Fibroblast of peridontal ligament (primary cell): Measurements from ENCODE around the gene RPL36.
"Not testable (repeated sequence)": the region's sequence is repeated elsewhere in the genome, so short reads cannot be mapped to it uniquely, and the experiment has no call there.

Experiments
- DNase-seq: peaks from one replicate; pipeline ENCODE4 v3.0.0-alpha.2; 2010; ENCODE audit errors: extremely low read depth

RPL36 gene

GRCh38 chr19:5706876-5707573 is 16.9 kb downstream of the RPL36 start:
- DNase-seq: no peak

GRCh38 chr19:5707576-5708575 is 17.8 kb downstream of the RPL36 start:
- DNase-seq: no peak

GRCh38 chr19:5711025-5711424 is 20.9 kb downstream of the RPL36 start:
- no peak for DNase-seq

GRCh38 chr19:5711713-5712161 is 21.6 kb downstream of the RPL36 start:
- DNase-seq: no peak

- no peak for DNase-seq
Observed at GRCh38 chr19:5713228-5713627, 23.1 kb downstream of the RPL36 start.

- no peak for DNase-seq
Observed at GRCh38 chr19:5714816-5715215, 24.7 kb downstream of the RPL36 start.

- no peak for DNase-seq
Observed at GRCh38 chr19:5717215-5717935, 27.3 kb downstream of the RPL36 start.

- DNase-seq: peak; percentile 41
Observed at GRCh38 chr19:5718037-5718578, 28.0 kb downstream of the RPL36 start.

- DNase-seq: peak; percentile 93
Observed at GRCh38 chr19:5718579-5719273, 28.6 kb downstream of the RPL36 start.

GRCh38 chr19:5719274-5719960 is 29.3 kb downstream of the RPL36 start:
- DNase-seq: peak; percentile 30

- peak; percentile 98 for DNase-seq
Observed at GRCh38 chr19:5719961-5720790, 30.1 kb downstream of the RPL36 start, which contains the start of the genes CATSPERD and LONP1. TSS of gene CATSPERD (plus strand) at chr19:5720637. CDS start at chr19:5720738, 101 bp downstream. TSS of gene LONP1 (minus strand) at chr19:5720146. CDS start at chr19:5720132, 14 bp downstream.

GRCh38 chr19:5727453-5728050 is 37.5 kb downstream of the RPL36 start:
- DNase-seq: no peak

- not testable (repeated sequence) for DNase-seq
Observed at GRCh38 chr19:5733172-5733571, 43.1 kb downstream of the RPL36 start.

GRCh38 chr19:5738423-5738822 is 48.3 kb downstream of the RPL36 start:
- DNase-seq: no peak
